HepG2 (cell line): ENCODE measurements around the gene ZFAND3. TPM values are rescaled to one million over a fixed set of nuclear protein-coding genes. Genes with fewer than 3 reads are reported as not detected.

Experiments
- CAMTA2 ChIP-seq: sonication (generic); formaldehyde crosslinking; IDR thresholded peaks from 2 replicates; pipeline ENCODE4 v1.4.0; 2020; ENCODE audit warnings: mild to moderate bottlenecking, missing genetic modification reagents, borderline replicate concordance
- EZH2 ChIP-seq: conservative IDR thresholded peaks from 2 replicates; pipeline ENCODE4 v1.6.1; 2012; ENCODE audit warnings: mild to moderate bottlenecking, low read depth, low read length, moderate library complexity
- HNF4A ChIP-seq: sonication (generic); formaldehyde crosslinking; IDR thresholded peaks from 2 replicates; pipeline ENCODE4 v1.4.0; 2020; ENCODE audit warnings: missing genetic modification reagents
- HNRNPK ChIP-seq: fragments of 200-400 bp; formaldehyde crosslinking; IDR thresholded peaks from 2 replicates; pipeline ENCODE4 v1.6.1; 2018; ENCODE audit warnings: low read length, low read depth, moderate library complexity, mild to moderate bottlenecking; ENCODE audit not compliant: poor library complexity, severe bottlenecking
- MYC ChIP-seq: sonication (generic); formaldehyde crosslinking; IDR thresholded peaks from 2 replicates; pipeline ENCODE4 v1.9.0; 2021; ENCODE audit warnings: missing genetic modification reagents, borderline replicate concordance
- MYNN ChIP-seq: sonication (generic); formaldehyde crosslinking; IDR thresholded peaks from 2 replicates; pipeline ENCODE4 v1.4.0; 2020; ENCODE audit warnings: mild to moderate bottlenecking, low read depth, missing genetic modification reagents
- ONECUT2 ChIP-seq: sonication (generic); formaldehyde crosslinking; IDR thresholded peaks from 2 replicates; pipeline ENCODE4 v1.4.0; 2020; ENCODE audit warnings: missing genetic modification reagents
- PHF5A ChIP-seq: IDR thresholded peaks from one replicate; pipeline ENCODE4 v1.6.1; 2018; ENCODE audit warnings: low read depth, missing genetic modification reagents; ENCODE audit not compliant: unreplicated experiment
- PRMT3 ChIP-seq: sonication (generic); formaldehyde crosslinking; IDR thresholded peaks from 2 replicates; pipeline ENCODE4 v1.8.1; 2022; ENCODE audit warnings: low read depth, mild to moderate bottlenecking, moderate library complexity, missing genetic modification reagents, borderline replicate concordance
- TBL1XR1 ChIP-seq: fragments of 150-350 bp; IDR thresholded peaks from 2 replicates; pipeline ENCODE4 v1.6.1; 2014; ENCODE audit warnings: borderline replicate concordance, low read length; ENCODE audit not compliant: partially characterized antibody
- ZFP41 ChIP-seq: sonication (generic); formaldehyde crosslinking; IDR thresholded peaks from 2 replicates; pipeline ENCODE4 v1.4.0; 2020; ENCODE audit warnings: mild to moderate bottlenecking, missing genetic modification reagents, borderline replicate concordance
- ZMYM2 ChIP-seq: sonication (generic); formaldehyde crosslinking; IDR thresholded peaks from 2 replicates; pipeline ENCODE4 v1.8.0; 2022; ENCODE audit warnings: mild to moderate bottlenecking, missing genetic modification reagents
- ZNF569 ChIP-seq: sonication (generic); formaldehyde crosslinking; IDR thresholded peaks from 2 replicates; pipeline ENCODE4 v1.5.0; 2020; ENCODE audit warnings: mild to moderate bottlenecking, missing genetic modification reagents, moderate library complexity, borderline replicate concordance
- ZNF605 ChIP-seq: sonication (generic); formaldehyde crosslinking; IDR thresholded peaks from 2 replicates; pipeline ENCODE4 v1.8.0; 2022; ENCODE audit warnings: mild to moderate bottlenecking, missing genetic modification reagents
- ZNF614 ChIP-seq: IDR thresholded peaks from 2 replicates; pipeline ENCODE4 v1.6.1; 2018; ENCODE audit warnings: missing biosample characterization, missing genetic modification reagents, inconsistent platforms, borderline replicate concordance
- ZNF619 ChIP-seq: sonication (generic); formaldehyde crosslinking; IDR thresholded peaks from 2 replicates; pipeline ENCODE4 v1.4.0; 2020; ENCODE audit warnings: mild to moderate bottlenecking, missing genetic modification reagents
- ZNF772 ChIP-seq: sonication (generic); formaldehyde crosslinking; IDR thresholded peaks from 2 replicates; pipeline ENCODE4 v1.5.0; 2020; ENCODE audit warnings: mild to moderate bottlenecking, missing genetic modification reagents
- ZSCAN31 ChIP-seq: sonication (generic); formaldehyde crosslinking; IDR thresholded peaks from 2 replicates; pipeline ENCODE4 v1.5.0; 2020; ENCODE audit warnings: low read depth, mild to moderate bottlenecking, missing genetic modification reagents
- polyA plus RNA-seq, 8 experiments: library from polyadenylated mRNA; depleted of rRNA in 3 of 8; stranded (reverse) in 7 of 8; unstranded in 1 of 8; fragments of >200 nt; fragmentation: Illumina TruSeq in 4 of 8; extraction: Trizol in 4 of 8; gene quantifications; 2 replicates each; pipeline versions ENCODE4 v1.2.1 to v1.2.3, GENCODE V29; 2011 to 2016; ENCODE audit warnings: low read depth in 4 of 8, missing spikeins in 1 of 8, mixed read lengths in 1 of 8; ENCODE audit not compliant: insufficient read depth in 1 of 8
- total RNA-seq, 5 experiments: library from RNA; depleted of rRNA; stranded (reverse); fragments of >200 nt; fragmentation: Illumina TruSeq; extraction: Trizol; gene quantifications; 2 replicates each; pipeline ENCODE4 v1.2.3, GENCODE V29; 2016; ENCODE audit warnings: low read depth in 1 of 5
- TF ChIP-seq, protein P1 (sequence below): sonication (generic); formaldehyde crosslinking; IDR thresholded peaks from 2 replicates; pipeline ENCODE4 v1.4.0; 2020; ENCODE audit warnings: low read depth, mild to moderate bottlenecking, missing genetic modification reagents
- TF ChIP-seq, protein P2 (sequence below): sonication (generic); formaldehyde crosslinking; IDR thresholded peaks from 2 replicates; pipeline ENCODE4 v1.4.0; 2020; ENCODE audit warnings: mild to moderate bottlenecking, missing genetic modification reagents, borderline replicate concordance
- TF ChIP-seq, protein P3 (sequence below): sonication (generic); formaldehyde crosslinking; conservative IDR thresholded peaks from 2 replicates; pipeline ENCODE4 v1.8.0; 2022; ENCODE audit warnings: mild to moderate bottlenecking, moderate library complexity, missing genetic modification reagents

The ZFAND3 gene
- total and polyA plus RNA-seq, 2 of the 13 experiments (the other 11 are each of a cell fraction or from before 2014, with no cell fraction given) = 16.4 to 17.1 TPM

DNA sequence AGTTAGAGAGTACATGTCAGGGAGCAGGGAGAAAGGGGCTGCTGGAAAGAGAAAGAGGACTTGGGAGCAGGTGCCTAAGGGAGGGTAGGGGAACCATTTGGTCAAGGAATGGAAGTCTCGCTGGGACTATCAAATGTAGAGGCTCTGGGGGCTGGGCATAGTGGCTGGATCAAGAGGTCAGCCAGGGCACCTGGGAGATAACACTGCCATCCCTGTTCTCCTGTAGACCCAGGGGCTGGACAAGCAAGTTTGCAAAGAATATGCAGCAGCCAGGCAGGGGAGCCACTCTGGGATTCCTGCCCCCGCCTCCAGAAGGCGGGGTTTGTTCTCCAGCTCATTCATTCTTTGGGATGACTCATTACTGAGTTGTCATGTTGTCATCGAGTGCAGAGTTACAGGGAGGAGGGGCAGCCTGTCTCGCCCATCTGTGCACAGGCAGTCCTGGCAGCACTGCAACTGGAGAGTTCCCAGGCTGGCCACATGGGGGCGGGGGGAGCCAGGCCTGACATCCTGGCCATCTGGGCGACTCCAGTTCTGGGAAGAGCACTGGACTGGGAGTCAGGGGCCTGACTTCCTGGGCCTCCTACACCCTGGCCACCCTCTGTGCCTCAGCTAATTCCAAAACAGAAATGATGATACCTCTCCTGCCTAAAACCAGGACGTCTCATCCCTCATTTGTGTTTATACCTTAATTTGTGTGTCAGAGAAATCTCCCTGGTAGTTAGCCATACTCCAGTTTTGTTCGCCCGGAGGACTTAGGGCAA, 28.2 kb upstream of the ZFAND3 start (continued):
- TF ChIP-seq PRMT3 (CRISPR knock-in tag) = no peak
- TF ChIP-seq, protein P1, sequence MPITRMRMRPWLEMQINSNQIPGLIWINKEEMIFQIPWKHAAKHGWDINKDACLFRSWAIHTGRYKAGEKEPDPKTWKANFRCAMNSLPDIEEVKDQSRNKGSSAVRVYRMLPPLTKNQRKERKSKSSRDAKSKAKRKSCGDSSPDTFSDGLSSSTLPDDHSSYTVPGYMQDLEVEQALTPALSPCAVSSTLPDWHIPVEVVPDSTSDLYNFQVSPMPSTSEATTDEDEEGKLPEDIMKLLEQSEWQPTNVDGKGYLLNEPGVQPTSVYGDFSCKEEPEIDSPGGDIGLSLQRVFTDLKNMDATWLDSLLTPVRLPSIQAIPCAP = no peak
- no peak for TF ChIP-seq ZFP41 (CRISPR knock-in tag)
- peak; percentile 79; the same call in 1 of the 2 replicates for TF ChIP-seq MYNN (CRISPR knock-in tag)
- TF ChIP-seq ONECUT2 (CRISPR knock-in tag) = no peak
- peak; percentile 83; the same call in 1 of the 2 replicates for TF ChIP-seq ZNF619 (CRISPR knock-in tag)
- TF ChIP-seq PHF5A (CRISPR knock-in tag) = peak; percentile 92
- TF ChIP-seq ZNF772 (CRISPR knock-in tag) = peak; percentile 93
- TF ChIP-seq ZSCAN31 (CRISPR knock-in tag) = peak; percentile 55; the same call in 1 of the 2 replicates
- TF ChIP-seq ZMYM2 (CRISPR knock-in tag) = 0 out of 2 replicates have a peak, but pooled peaks have one; percentile 66
- peak; percentile 92 for TF ChIP-seq ZNF614 (CRISPR knock-in tag)
- peak; percentile 75; the same call in 1 of the 2 replicates for TF ChIP-seq MYC (CRISPR knock-in tag)
- TF ChIP-seq, protein P2, sequence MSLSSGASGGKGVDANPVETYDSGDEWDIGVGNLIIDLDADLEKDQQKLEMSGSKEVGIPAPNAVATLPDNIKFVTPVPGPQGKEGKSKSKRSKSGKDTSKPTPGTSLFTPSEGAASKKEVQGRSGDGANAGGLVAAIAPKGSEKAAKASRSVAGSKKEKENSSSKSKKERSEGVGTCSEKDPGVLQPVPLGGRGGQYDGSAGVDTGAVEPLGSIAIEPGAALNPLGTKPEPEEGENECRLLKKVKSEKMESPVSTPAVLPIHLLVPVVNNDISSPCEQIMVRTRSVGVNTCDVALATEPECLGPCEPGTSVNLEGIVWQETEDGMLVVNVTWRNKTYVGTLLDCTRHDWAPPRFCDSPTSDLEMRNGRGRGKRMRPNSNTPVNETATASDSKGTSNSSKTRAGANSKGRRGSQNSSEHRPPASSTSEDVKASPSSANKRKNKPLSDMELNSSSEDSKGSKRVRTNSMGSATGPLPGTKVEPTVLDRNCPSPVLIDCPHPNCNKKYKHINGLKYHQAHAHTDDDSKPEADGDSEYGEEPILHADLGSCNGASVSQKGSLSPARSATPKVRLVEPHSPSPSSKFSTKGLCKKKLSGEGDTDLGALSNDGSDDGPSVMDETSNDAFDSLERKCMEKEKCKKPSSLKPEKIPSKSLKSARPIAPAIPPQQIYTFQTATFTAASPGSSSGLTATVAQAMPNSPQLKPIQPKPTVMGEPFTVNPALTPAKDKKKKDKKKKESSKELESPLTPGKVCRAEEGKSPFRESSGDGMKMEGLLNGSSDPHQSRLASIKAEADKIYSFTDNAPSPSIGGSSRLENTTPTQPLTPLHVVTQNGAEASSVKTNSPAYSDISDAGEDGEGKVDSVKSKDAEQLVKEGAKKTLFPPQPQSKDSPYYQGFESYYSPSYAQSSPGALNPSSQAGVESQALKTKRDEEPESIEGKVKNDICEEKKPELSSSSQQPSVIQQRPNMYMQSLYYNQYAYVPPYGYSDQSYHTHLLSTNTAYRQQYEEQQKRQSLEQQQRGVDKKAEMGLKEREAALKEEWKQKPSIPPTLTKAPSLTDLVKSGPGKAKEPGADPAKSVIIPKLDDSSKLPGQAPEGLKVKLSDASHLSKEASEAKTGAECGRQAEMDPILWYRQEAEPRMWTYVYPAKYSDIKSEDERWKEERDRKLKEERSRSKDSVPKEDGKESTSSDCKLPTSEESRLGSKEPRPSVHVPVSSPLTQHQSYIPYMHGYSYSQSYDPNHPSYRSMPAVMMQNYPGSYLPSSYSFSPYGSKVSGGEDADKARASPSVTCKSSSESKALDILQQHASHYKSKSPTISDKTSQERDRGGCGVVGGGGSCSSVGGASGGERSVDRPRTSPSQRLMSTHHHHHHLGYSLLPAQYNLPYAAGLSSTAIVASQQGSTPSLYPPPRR (CRISPR knock-in tag) = peak; percentile 48; the same call in 1 of the 2 replicates
- TF ChIP-seq ZNF569 (CRISPR knock-in tag) = no peak
- peak; percentile 43 for TF ChIP-seq TBL1XR1
- peak; percentile 40 for TF ChIP-seq HNF4A (CRISPR knock-in tag)
- TF ChIP-seq, protein P3, sequence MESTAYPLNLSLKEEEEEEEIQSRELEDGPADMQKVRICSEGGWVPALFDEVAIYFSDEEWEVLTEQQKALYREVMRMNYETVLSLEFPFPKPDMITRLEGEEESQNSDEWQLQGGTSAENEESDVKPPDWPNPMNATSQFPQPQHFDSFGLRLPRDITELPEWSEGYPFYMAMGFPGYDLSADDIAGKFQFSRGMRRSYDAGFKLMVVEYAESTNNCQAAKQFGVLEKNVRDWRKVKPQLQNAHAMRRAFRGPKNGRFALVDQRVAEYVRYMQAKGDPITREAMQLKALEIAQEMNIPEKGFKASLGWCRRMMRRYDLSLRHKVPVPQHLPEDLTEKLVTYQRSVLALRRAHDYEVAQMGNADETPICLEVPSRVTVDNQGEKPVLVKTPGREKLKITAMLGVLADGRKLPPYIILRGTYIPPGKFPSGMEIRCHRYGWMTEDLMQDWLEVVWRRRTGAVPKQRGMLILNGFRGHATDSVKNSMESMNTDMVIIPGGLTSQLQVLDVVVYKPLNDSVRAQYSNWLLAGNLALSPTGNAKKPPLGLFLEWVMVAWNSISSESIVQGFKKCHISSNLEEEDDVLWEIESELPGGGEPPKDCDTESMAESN = no peak; the same call in 1 of the 2 replicates
- TF ChIP-seq EZH2 = no peak
- peak; percentile 91 for TF ChIP-seq ZNF605 (CRISPR knock-in tag)
- no peak for TF ChIP-seq CAMTA2 (CRISPR knock-in tag)
- no peak for TF ChIP-seq HNRNPK
